ENCODE data around the gene BCAM.
"Not testable (repeated sequence)": the region's sequence is repeated elsewhere in the genome, so short reads cannot be mapped to it uniquely, and the experiment has no call there.

Gene BCAM

DNA sequence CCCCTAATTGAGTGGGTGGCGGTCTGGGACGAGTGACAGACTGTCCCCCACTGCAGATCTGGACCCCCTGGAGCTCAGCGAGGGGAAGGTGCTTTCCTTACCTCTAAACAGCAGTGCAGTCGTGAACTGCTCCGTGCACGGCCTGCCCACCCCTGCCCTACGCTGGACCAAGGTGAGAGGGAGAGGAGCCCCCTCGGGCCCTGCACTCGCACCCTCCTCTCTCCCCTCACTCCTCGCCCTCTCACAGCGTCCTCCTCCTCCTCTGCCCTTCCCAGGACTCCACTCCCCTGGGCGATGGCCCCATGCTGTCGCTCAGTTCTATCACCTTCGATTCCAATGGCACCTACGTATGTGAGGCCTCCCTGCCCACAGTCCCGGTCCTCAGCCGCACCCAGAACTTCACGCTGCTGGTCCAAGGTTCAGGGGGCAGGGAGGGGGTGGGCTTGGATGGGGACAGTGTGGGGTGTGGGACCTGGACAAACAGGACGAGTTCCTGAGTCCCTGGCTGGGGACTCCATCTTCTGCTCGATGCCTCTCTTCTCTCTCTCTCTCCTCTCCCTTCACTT, 9.6 kb downstream of the BCAM start:
- no peak for DNase-seq

DNA sequence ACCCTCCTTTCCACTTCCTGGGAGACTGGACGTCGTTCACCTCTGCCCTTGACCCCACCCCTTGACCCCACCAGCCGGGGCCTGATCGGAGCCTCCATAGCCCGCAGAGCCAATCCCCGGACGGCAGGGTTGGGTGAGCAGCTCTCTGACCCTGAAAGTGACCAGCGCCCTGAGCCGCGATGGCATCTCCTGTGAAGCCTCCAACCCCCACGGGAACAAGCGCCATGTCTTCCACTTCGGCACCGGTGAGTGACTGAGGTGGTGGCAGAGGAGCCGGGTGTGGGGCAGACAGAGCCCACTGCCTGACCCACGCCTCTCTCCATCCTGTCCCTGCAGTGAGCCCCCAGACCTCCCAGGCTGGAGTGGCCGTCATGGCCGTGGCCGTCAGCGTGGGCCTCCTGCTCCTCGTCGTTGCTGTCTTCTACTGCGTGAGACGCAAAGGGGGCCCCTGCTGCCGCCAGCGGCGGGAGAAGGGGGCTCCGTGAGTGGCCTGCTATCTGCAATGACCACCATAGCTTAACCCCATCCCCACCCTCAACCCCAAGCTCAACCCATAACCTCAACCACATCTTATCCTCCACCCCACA, 10.4 kb downstream of the BCAM start:
- DNase-seq: no peak

GRCh38 chr19:44820648-44821609, 12.0 kb downstream of the BCAM start:
- DNase-seq: no peak

- no peak for DNase-seq
Measured at GRCh38 chr19:44822177-44822576, 13.3 kb downstream of the BCAM start.

GRCh38 chr19:44822670-44823372, 13.9 kb downstream of the BCAM start:
- DNase-seq: no peak

GRCh38 chr19:44823373-44823698, 14.4 kb downstream of the BCAM start:
- DNase-seq: no peak

DNA sequence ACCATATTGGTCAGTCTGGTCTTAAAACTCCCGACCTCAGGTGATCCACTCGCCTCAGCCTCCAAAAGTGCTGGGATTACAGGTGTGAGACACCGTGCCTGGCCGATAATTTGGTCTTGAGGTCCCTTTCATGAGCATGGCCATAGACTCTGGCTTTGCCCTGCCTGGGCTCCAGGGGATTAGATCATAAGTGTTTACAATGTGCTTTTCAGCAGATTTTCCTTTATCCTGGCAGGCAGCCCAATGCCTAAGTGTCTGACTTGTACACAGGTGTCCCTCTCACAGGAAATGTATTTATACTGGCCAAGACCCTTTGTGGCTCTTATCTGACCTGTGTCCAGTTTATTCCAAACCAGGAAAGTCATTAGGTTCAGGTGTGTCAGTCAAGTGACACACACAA, 15.9 kb downstream of the BCAM start:
- DNase-seq: no peak

GRCh38 chr19:44832875-44833274, 24.0 kb downstream of the BCAM start:
- not testable (repeated sequence) for DNase-seq

DNA sequence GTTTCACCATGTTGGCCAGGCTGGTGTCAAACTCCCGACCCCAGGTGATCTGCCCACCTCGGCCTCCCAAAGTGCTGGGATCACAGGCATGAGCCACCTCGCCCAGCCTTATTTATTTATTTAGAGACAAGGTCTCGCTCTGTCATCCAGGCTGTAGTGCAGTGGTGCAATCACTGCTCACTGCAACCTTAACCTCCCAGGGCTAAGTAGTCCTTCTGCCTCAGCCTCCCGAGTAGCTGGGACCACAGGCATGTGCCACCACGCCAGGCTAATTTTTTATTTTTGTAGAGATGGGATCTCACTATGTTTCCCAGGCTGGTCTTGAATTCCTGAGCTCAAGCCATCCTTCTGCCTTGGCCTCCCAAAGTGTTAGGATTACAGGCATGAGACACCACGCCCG, 25.5 kb downstream of the BCAM start:
- DNase-seq: not testable (repeated sequence)

DNA sequence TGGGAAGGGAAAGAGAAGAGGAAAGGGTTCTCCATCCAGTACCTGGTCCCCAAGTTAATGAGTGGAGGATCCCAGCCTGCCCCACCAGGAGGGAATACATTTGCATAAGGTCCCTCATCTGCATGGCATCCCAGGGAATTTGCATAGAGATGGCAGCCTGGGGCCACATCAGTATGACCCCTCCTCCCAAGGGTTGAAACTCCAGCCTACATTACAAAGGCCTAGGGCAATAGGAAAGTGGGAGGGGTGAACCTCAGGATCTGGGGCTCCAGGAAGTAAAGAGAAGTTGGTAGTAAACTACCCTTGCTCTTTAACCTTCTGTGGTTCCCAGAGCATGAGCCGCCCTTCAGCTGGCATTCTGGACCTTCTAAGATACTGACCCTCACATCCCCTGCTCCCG, 30.4 kb downstream of the BCAM start:
- no peak for DNase-seq

- no peak for DNase-seq
Measured at GRCh38 chr19:44840811-44841210, 31.9 kb downstream of the BCAM start.

DNA sequence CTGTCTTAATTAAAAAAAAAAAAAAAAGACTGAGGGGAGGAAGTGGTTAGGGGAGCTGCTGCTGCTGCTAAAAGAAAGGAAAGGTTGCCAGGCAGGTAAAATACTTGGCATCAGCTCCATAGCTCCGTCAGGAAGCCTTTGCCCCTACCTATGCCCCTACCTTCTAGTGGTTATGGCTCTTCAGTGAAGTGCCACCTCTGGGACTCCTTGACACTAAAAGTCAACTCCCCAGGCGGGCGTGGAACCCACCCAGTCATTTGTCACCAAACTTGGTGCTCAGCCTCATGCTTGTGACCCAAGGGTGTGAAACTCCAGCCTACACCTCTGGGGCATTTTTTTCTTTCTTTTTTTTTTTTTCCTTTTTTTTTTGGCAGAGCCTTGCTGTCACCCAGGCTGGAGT, 32.3 kb downstream of the BCAM start:
- no peak for DNase-seq

GRCh38 chr19:44845286-44845611, 36.3 kb downstream of the BCAM start:
- no peak for DNase-seq

DNA sequence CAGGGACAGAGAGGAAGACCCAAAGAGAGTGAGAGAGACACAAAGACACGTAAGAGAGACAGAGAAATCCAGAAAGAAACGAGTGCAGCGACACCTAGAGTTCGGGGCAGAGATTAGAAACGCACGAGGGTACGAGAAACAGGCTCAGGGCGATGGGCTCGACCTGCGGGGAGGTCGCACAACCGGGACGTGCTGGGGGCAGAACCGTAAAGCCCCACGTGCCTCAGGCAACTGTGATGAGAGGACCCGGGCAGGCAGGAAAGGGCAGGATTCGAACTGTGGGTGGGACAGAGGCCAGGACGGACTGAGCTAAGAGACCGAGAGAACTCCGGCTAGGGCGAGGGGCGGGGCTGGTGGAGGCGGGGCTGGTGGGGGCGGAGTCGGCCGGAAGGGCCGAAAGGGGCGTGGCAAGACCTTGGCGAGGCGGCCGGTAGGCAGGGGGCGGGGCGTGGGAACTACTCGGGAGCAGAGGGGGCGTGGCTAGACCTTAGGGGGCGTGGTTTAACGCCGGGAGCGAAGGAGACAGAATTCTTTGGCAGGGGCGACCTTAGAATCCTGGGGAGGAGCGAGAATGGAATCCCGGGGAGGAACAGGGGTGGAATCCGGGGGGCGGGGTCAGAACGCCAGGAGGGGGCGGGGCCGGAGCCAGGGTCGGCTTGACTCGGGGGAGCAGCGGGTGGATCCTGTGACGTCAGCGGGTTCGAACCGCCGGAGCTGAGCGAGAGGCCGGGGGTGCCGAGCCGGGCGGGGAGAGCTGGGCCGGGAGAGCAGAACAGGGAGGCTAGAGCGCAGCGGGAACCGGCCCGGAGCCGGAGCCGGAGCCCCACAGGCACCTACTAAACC, 36.9 kb downstream of the BCAM start, which contains the start of gene NECTIN2:
Gene NECTIN2 (plus strand): TSS at position 686 of the 843 bp plus-strand sequence. CDS start 229 bp downstream, outside the sequence.
- peak; percentile 93 to 97 for DNase-seq

- no peak for DNase-seq
Measured at GRCh38 chr19:44846455-44847143, 37.7 kb downstream of the BCAM start.

GRCh38 chr19:44847144-44848035, 38.5 kb downstream of the BCAM start:
- peak in 1 of 2 experiments; percentile 13 for DNase-seq

GRCh38 chr19:44848036-44848811, 39.3 kb downstream of the BCAM start:
- no peak for DNase-seq

- no peak for DNase-seq
Measured at GRCh38 chr19:44848812-44849447, 40.0 kb downstream of the BCAM start.

GRCh38 chr19:44850641-44851109, 41.8 kb downstream of the BCAM start:
- no peak for DNase-seq

Data from Kasumi-1 (cell line).